GM23338 (cell line): ENCODE measurements around the gene DPP10. TPM values are rescaled to one million over a fixed set of nuclear protein-coding genes. Genes with fewer than 3 reads are reported as not detected.

Experiments
- ATAC-seq: fragments of 200-7000 bp; cut with Tn5 transposase; 3 replicates; pipeline ENCODE4 v1.9.1; 2020
- DNase-seq: peaks from one replicate; pipeline ENCODE4 v3.0.0-alpha.2; 2015; ENCODE audit warnings: low spot score
- H2AFZ ChIP-seq: fragments of 200-600 bp; sonication (generic); 2 replicates; pipeline ENCODE4 v1.8.0; 2016; ENCODE audit warnings: antibody characterized with exemption, mild to moderate bottlenecking, moderate library complexity
- H3F3A ChIP-seq: fragments of 200-600 bp; sonication (generic); replicated peaks from 2 replicates; pipeline ENCODE4 v1.8.0; 2017; ENCODE audit warnings: antibody characterized with exemption, mixed run types, low read depth
- H3K27ac ChIP-seq: fragments of 200-600 bp; sonication (generic); 2 replicates; pipeline ENCODE4 v1.6.1; 2016; ENCODE audit warnings: low read depth
- H3K27me3 ChIP-seq: fragments of 200-600 bp; sonication (generic); 2 replicates; pipeline ENCODE4 v1.8.0; 2016; ENCODE audit warnings: mild to moderate bottlenecking, mixed run types, moderate library complexity; ENCODE audit not compliant: insufficient read depth
- H3K36me3 ChIP-seq: fragments of 200-600 bp; sonication (generic); 2 replicates; pipeline ENCODE4 v1.8.0; 2016; ENCODE audit warnings: mild to moderate bottlenecking; ENCODE audit not compliant: insufficient read depth
- H3K4me1 ChIP-seq: fragments of 200-600 bp; sonication (generic); 2 replicates; pipeline ENCODE4 v1.8.0; 2016; ENCODE audit warnings: mild to moderate bottlenecking, moderate library complexity; ENCODE audit not compliant: insufficient read depth
- H3K4me2 ChIP-seq: fragments of 200-600 bp; sonication (generic); 2 replicates; pipeline ENCODE4 v1.7.1; 2017; ENCODE audit warnings: mixed run types
- H3K4me3 ChIP-seq: fragments of 200-600 bp; sonication (generic); 2 replicates; pipeline ENCODE4 v1.6.1; 2016; ENCODE audit warnings: mixed run types
- H3K79me2 ChIP-seq: fragments of 200-600 bp; sonication (generic); replicated peaks from 2 replicates; pipeline ENCODE4 v1.8.0; 2017; ENCODE audit warnings: mild to moderate bottlenecking; ENCODE audit not compliant: insufficient read depth
- H3K9me2 ChIP-seq: fragments of 200-600 bp; sonication (generic); 2 replicates; pipeline ENCODE4 v1.8.0; 2017; ENCODE audit not compliant: insufficient read depth
- H4K20me1 ChIP-seq: fragments of 200-600 bp; sonication (generic); replicated peaks from 2 replicates; pipeline ENCODE4 v1.8.0; 2017; ENCODE audit warnings: mild to moderate bottlenecking; ENCODE audit not compliant: insufficient read depth
- H3K27ac Mint-ChIP-seq: 2 replicates; pipeline ENCODE4 v1.8.0; 2020; ENCODE audit warnings: inconsistent platforms, mild to moderate bottlenecking, moderate library complexity, mixed read lengths
- H3K27me3 Mint-ChIP-seq: 3 replicates; pipeline ENCODE4 v1.8.0; 2022; ENCODE audit warnings: low read depth, mild to moderate bottlenecking, moderate library complexity, mixed read lengths, inconsistent platforms; ENCODE audit not compliant: insufficient read depth, poor library complexity
- H3K36me3 Mint-ChIP-seq: 3 replicates; pipeline ENCODE4 v1.8.0; 2021; ENCODE audit warnings: low read depth, mild to moderate bottlenecking, inconsistent platforms, moderate library complexity, mixed read lengths
- H3K4me1 Mint-ChIP-seq: 3 replicates; pipeline ENCODE4 v1.8.0; 2020; ENCODE audit warnings: mild to moderate bottlenecking, inconsistent platforms, mixed read lengths
- H3K4me3 Mint-ChIP-seq: 3 replicates; pipeline ENCODE4 v1.8.0; 2021; ENCODE audit warnings: moderate library complexity, mild to moderate bottlenecking, inconsistent platforms, mixed read lengths
- H3K9me3 Mint-ChIP-seq: 3 replicates; pipeline ENCODE4 v1.8.0; 2020; ENCODE audit warnings: moderate library complexity, mild to moderate bottlenecking, inconsistent platforms, mixed read lengths
- CREB1 ChIP-seq: fragments of 250-450 bp; sonication (Bioruptor Pico); IDR thresholded peaks from 2 replicates; pipeline ENCODE4 v1.5.0; 2020; ENCODE audit warnings: low read depth, mild to moderate bottlenecking, moderate library complexity
- CTCF ChIP-seq, 2 experiments: fragments of 200-600 bp in 1 of 2; sonication (generic) in 1 of 2; conservative IDR thresholded peaks; 2 replicates each; pipeline versions ENCODE4 v1.5.1 to v1.6.1; 2016 to 2017; ENCODE audit warnings: antibody characterized with exemption in 2 of 2, low read depth in 2 of 2, mild to moderate bottlenecking in 2 of 2, moderate library complexity in 1 of 2
- ETS1 ChIP-seq: IDR thresholded peaks from 2 replicates; pipeline ENCODE4 v1.6.1; 2016; ENCODE audit warnings: antibody characterized with exemption
- EZH2 ChIP-seq: fragments of 200-600 bp; sonication (generic); IDR thresholded peaks from one replicate; pipeline ENCODE4 v1.8.0; 2017; ENCODE audit warnings: antibody characterized with exemption, mild to moderate bottlenecking, low read depth; ENCODE audit not compliant: unreplicated experiment
- EZH2phosphoT487 ChIP-seq: fragments of 200-600 bp; sonication (generic); IDR thresholded peaks from one replicate; pipeline ENCODE4 v1.8.1; 2018; ENCODE audit warnings: antibody characterized with exemption; ENCODE audit not compliant: unreplicated experiment
- JUNB ChIP-seq: IDR thresholded peaks from one replicate; pipeline ENCODE4 v1.6.1; 2016; ENCODE audit warnings: antibody characterized with exemption; ENCODE audit not compliant: unreplicated experiment
- NANOG ChIP-seq: IDR thresholded peaks from 2 replicates; pipeline ENCODE4 v1.6.1; 2016; ENCODE audit warnings: antibody characterized with exemption, borderline replicate concordance
- POLR2AphosphoS5 ChIP-seq: IDR thresholded peaks from 2 replicates; pipeline ENCODE4 v1.6.1; 2016; ENCODE audit warnings: antibody characterized with exemption, low read depth
- REST ChIP-seq: IDR thresholded peaks from one replicate; pipeline ENCODE4 v1.6.1; 2018; ENCODE audit warnings: antibody characterized with exemption; ENCODE audit not compliant: unreplicated experiment
- STAT1 ChIP-seq: IDR thresholded peaks from one replicate; pipeline ENCODE4 v1.6.1; 2016; ENCODE audit warnings: antibody characterized with exemption; ENCODE audit not compliant: unreplicated experiment
- ZNF114 ChIP-seq: fragments of 250-450 bp; sonication (Bioruptor Pico); IDR thresholded peaks from 2 replicates; pipeline ENCODE4 v1.5.0; 2020; ENCODE audit warnings: mild to moderate bottlenecking, moderate library complexity
- ZNF331 ChIP-seq: fragments of 250-450 bp; sonication (Bioruptor Pico); IDR thresholded peaks from 2 replicates; pipeline ENCODE4 v1.5.0; 2020; ENCODE audit warnings: low read depth, mild to moderate bottlenecking, moderate library complexity
- ZNF462 ChIP-seq: fragments of 250-450 bp; sonication (Bioruptor Pico); IDR thresholded peaks from 2 replicates; pipeline ENCODE4 v1.5.0; 2020; ENCODE audit warnings: mild to moderate bottlenecking, moderate library complexity
- polyA plus RNA-seq: library from polyadenylated mRNA; unstranded; fragments of >200 nt; fragmentation: Nextera tagmentation; extraction: Ambion mirVana; gene quantifications from 2 replicates; pipeline ENCODE4 v1.2.1, GENCODE V29; 2016
- total RNA-seq: library from RNA; depleted of rRNA; stranded (reverse); fragments of >200 nt; shearing (Covaris generic); gene quantifications from 2 replicates; pipeline ENCODE4 v1.2.3, GENCODE V29; 2014

The DPP10 gene
- total and polyA plus RNA-seq, 2 experiments from 2014 or later: 3.6 to 14.8 TPM

- ATAC-seq: no peak
- no peaks in the 10 kb centered on the region for H3F3A ChIP-seq
- Mint-ChIP-seq H3K27ac (no peak overlapping the region), H3K9me3 (peaks cover 16% of the 10 kb centered on the region; the same call in 2 of the 3 replicates), H3K36me3 (no peaks in the 10 kb centered on the region), H3K4me3 (no peak overlapping the region), H3K27me3 (no peaks in the 10 kb centered on the region), H3K4me1 (no peaks in the 10 kb centered on the region)
- TF ChIP-seq CTCF (conservative IDR thresholded peaks at IDR 0.05; ENCODE audit: low read depth in 2 of 2) (no peak), ZNF114 (no peak), EZH2 (no peak), CREB1 (CRISPR knock-in tag) (no peak), ETS1 (no peak), ZNF331 (CRISPR knock-in tag) (no peak), REST (no peak), EZH2phosphoT487 (no peak), ZNF462 (CRISPR knock-in tag) (no peak), NANOG (no peak), POLR2AphosphoS5 (no peak), STAT1 (no peak), JUNB (no peak)
- no peaks in the 10 kb centered on the region for H3K36me3 ChIP-seq
- no peaks in the 10 kb centered on the region for H4K20me1 ChIP-seq
- DNase-seq: no peak
- no peak overlapping the region for H3K4me3 ChIP-seq
- H2AFZ ChIP-seq: no peak overlapping the region
- H3K4me1 ChIP-seq: no peaks in the 10 kb centered on the region
- no peaks in the 10 kb centered on the region for H3K27me3 ChIP-seq
- H3K79me2 ChIP-seq: no peaks in the 10 kb centered on the region
- H3K27ac ChIP-seq: no peak overlapping the region
- H3K9me2 ChIP-seq: no peaks in the 10 kb centered on the region
- no peak overlapping the region for H3K4me2 ChIP-seq
These were observed 30.3 kb downstream of the DPP10 start for GRCh38 chr2:114472726-114473125.
